AG08396 (cell line): ENCODE measurements around the gene PRKAG1.

ENCODE experiments used
- DNase-seq: peaks from one replicate; pipeline ENCODE4 v3.0.0; 2012; ENCODE audit warnings: low spot score, mixed read lengths

PRKAG1 gene

GRCh38 chr12:48981757-48982157 lies 36.8 kb downstream of the PRKAG1 start:
- DNase-seq = no peak

GRCh38 chr12:48980953-48981756 lies 37.4 kb downstream of the PRKAG1 start:
- DNase-seq = no peak

GRCh38 chr12:48980389-48980952 lies 38.1 kb downstream of the PRKAG1 start:
- DNase-seq = no peak

GRCh38 chr12:48979602-48980388 lies 38.8 kb downstream of the PRKAG1 start:
- no peak for DNase-seq

- DNase-seq = no peak
These were observed 39.6 kb downstream of the PRKAG1 start for GRCh38 chr12:48978741-48979601.

- no peak for DNase-seq
These were observed 40.3 kb downstream of the PRKAG1 start, which contains the start of gene WNT1 for GRCh38 chr12:48978291-48978740. TSS of gene WNT1 (plus strand) at chr12:48978322. CDS start at chr12:48978651, 329 bp downstream.

- peak; percentile 83 for DNase-seq
These were observed 41.0 kb downstream of the PRKAG1 start for GRCh38 chr12:48977290-48978281.

- DNase-seq = no peak
These were observed 44.5 kb downstream of the PRKAG1 start for GRCh38 chr12:48973941-48974673.

- DNase-seq = no peak
These were observed 45.0 kb downstream of the PRKAG1 start for GRCh38 chr12:48973531-48973930.

GRCh38 chr12:48972952-48973483 lies 45.6 kb downstream of the PRKAG1 start:
- DNase-seq = no peak

- DNase-seq = no peak
These were observed 46.2 kb downstream of the PRKAG1 start for GRCh38 chr12:48972213-48972951.

- no peak for DNase-seq
These were observed 47.8 kb downstream of the PRKAG1 start for GRCh38 chr12:48970702-48971334.

GRCh38 chr12:48969833-48970701 lies 48.5 kb downstream of the PRKAG1 start:
- no peak for DNase-seq

- peak; percentile 17 for DNase-seq
These were observed 49.3 kb downstream of the PRKAG1 start for GRCh38 chr12:48969160-48969771.

GRCh38 chr12:48968467-48968866 lies 50.1 kb downstream of the PRKAG1 start:
- no peak for DNase-seq

- DNase-seq = peak; percentile 7
These were observed 50.6 kb downstream of the PRKAG1 start for GRCh38 chr12:48967991-48968390.
